Measurements from ENCODE around the gene IL16. TPM values are rescaled to one million over a fixed set of nuclear protein-coding genes. Genes with fewer than 3 reads are reported as not detected.

The IL16 gene
- total RNA-seq, 1 donor from 2014 or later: 29.6 TPM

- no peaks in the 10 kb centered on the region for H3K36me3 Mint-ChIP-seq (ENCODE audit: low read depth, unreplicated experiment)
Observed at GRCh38 chr15:81191701-81192100, 5.0 kb upstream of the IL16 start.

GRCh38 chr15:81194723-81195122 is 2.0 kb upstream of the IL16 start:
- TF ChIP-seq, protein P1, sequence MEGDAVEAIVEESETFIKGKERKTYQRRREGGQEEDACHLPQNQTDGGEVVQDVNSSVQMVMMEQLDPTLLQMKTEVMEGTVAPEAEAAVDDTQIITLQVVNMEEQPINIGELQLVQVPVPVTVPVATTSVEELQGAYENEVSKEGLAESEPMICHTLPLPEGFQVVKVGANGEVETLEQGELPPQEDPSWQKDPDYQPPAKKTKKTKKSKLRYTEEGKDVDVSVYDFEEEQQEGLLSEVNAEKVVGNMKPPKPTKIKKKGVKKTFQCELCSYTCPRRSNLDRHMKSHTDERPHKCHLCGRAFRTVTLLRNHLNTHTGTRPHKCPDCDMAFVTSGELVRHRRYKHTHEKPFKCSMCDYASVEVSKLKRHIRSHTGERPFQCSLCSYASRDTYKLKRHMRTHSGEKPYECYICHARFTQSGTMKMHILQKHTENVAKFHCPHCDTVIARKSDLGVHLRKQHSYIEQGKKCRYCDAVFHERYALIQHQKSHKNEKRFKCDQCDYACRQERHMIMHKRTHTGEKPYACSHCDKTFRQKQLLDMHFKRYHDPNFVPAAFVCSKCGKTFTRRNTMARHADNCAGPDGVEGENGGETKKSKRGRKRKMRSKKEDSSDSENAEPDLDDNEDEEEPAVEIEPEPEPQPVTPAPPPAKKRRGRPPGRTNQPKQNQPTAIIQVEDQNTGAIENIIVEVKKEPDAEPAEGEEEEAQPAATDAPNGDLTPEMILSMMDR (IDR thresholded peaks at IDR 0.05; ENCODE audit: unreplicated experiment): no peak
- Mint-ChIP-seq H3K36me3 (ENCODE audit: low read depth, unreplicated experiment) (peaks cover 3% of the 10 kb centered on the region), H3K4me1 (ENCODE audit: unreplicated experiment) (peaks cover 5% of the 10 kb centered on the region), H3K27me3 (ENCODE audit: unreplicated experiment) (no peaks in the 10 kb centered on the region), H3K4me3 (ENCODE audit: unreplicated experiment) (no peak overlapping the region), H3K27ac (ENCODE audit: unreplicated experiment) (no peak overlapping the region), H3K9me3 (ENCODE audit: unreplicated experiment) (no peaks in the 10 kb centered on the region)
- DNase-seq (ENCODE audit: low spot score): no peak

More at GRCh38 chr15:81191701-81192100, 5.0 kb upstream of the IL16 start:
- Mint-ChIP-seq H3K27ac (ENCODE audit: unreplicated experiment) (no peak overlapping the region), H3K9me3 (ENCODE audit: unreplicated experiment) (no peaks in the 10 kb centered on the region), H3K27me3 (ENCODE audit: unreplicated experiment) (no peaks in the 10 kb centered on the region), H3K4me3 (ENCODE audit: unreplicated experiment) (no peak overlapping the region), H3K4me1 (ENCODE audit: unreplicated experiment) (peaks cover 5% of the 10 kb centered on the region)
- no peak for DNase-seq (ENCODE audit: low spot score)
- TF ChIP-seq, protein P1 (IDR thresholded peaks at IDR 0.05; ENCODE audit: unreplicated experiment): no peak

DNA sequence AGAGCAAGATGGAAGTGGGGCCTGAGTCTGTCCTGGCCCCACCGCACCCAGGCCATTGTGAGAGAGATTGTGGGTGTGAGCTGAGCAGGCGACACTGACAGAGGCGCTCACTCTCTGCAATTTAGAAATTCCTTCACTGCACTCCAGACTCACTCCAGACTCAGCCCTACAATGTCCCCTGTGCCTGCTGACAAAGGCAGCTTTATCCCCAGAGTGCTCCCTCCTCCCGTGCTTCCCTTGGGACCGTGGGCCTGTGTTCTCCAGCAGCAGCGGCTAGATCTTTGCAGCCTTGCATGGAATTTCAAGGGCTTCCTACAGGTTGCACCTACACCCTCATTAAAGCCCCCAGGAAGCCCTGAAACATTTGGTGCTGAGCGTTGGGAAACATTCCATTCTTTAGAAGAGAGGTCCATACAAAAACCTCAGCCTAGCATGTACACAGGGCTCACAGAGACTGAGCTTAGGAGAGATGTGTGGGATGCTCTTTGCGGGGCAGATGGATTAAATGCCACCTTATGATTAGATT is 1.3 kb upstream of the IL16 start:
- no peak for DNase-seq (ENCODE audit: low spot score)
- Mint-ChIP-seq H3K27me3 (ENCODE audit: unreplicated experiment) (no peaks in the 10 kb centered on the region), H3K36me3 (ENCODE audit: low read depth, unreplicated experiment) (peaks cover 3% of the 10 kb centered on the region), H3K9me3 (ENCODE audit: unreplicated experiment) (no peaks in the 10 kb centered on the region), H3K4me1 (ENCODE audit: unreplicated experiment) (peaks cover 1% of the 10 kb centered on the region), H3K4me3 (ENCODE audit: unreplicated experiment) (no peak overlapping the region), H3K27ac (ENCODE audit: unreplicated experiment) (no peak overlapping the region)
- TF ChIP-seq, protein P1 (IDR thresholded peaks at IDR 0.05; ENCODE audit: unreplicated experiment): no peak

- H3K36me3 Mint-ChIP-seq (ENCODE audit: low read depth, unreplicated experiment): peaks cover 3% of the 10 kb centered on the region
- no peaks in the 10 kb centered on the region for H3K27me3 Mint-ChIP-seq (ENCODE audit: unreplicated experiment)
- no peaks in the 10 kb centered on the region for H3K4me1 Mint-ChIP-seq (ENCODE audit: unreplicated experiment)
- H3K9me3 Mint-ChIP-seq (ENCODE audit: unreplicated experiment): no peaks in the 10 kb centered on the region
- no peak overlapping the region for H3K27ac Mint-ChIP-seq (ENCODE audit: unreplicated experiment)
- no peak for DNase-seq (ENCODE audit: low spot score)
- TF ChIP-seq, protein P1 (IDR thresholded peaks at IDR 0.05; ENCODE audit: unreplicated experiment): no peak
- no peak overlapping the region for H3K4me3 Mint-ChIP-seq (ENCODE audit: unreplicated experiment)
Observed at GRCh38 chr15:81197255-81197630, 564 bp downstream of the IL16 start.

- Mint-ChIP-seq H3K9me3 (ENCODE audit: unreplicated experiment) (no peaks in the 10 kb centered on the region), H3K36me3 (ENCODE audit: low read depth, unreplicated experiment) (peaks cover 3% of the 10 kb centered on the region), H3K27me3 (ENCODE audit: unreplicated experiment) (no peaks in the 10 kb centered on the region), H3K27ac (ENCODE audit: unreplicated experiment) (no peak overlapping the region), H3K4me3 (ENCODE audit: unreplicated experiment) (no peak overlapping the region), H3K4me1 (ENCODE audit: unreplicated experiment) (no peaks in the 10 kb centered on the region)
- no peak for DNase-seq (ENCODE audit: low spot score)
- TF ChIP-seq, protein P1 (IDR thresholded peaks at IDR 0.05; ENCODE audit: unreplicated experiment): no peak
Observed at GRCh38 chr15:81197688-81198281, 1.1 kb downstream of the IL16 start.

All from endothelial cell (in vitro differentiated cells).